ENCODE results near the gene CHD9.
"Not testable (repeated sequence)": the region's sequence is repeated elsewhere in the genome, so short reads cannot be mapped to it uniquely, and the experiment has no call there.

Gene CHD9

DNA sequence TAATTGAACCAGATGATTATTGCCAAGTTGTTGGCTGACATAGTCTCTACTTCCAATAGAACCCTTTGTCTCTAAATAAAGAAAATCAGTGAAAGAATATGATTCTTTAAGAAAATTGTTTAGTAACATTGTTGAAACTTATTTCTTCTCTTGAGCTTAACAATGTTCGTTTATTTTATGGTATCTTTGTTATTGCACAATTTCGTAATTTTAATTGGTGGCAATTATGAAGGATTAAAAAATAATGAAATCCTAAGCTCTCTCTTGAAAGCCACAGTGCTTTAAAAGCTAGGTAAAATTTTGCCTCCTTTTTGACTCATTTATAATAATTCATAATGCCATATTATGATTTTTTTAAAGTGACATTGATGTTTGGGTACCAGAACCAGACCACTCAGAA is 230.4 kb downstream of the CHD9 start:
- DNase-seq = no peak
- in situ Hi-C loops (cut with HindIII; ENCODE audit: low pct_ligation_motif_present, low pct_unique_long_range_greater_than_20kb, low sequenced_read_pairs) = no loop called here

DNA sequence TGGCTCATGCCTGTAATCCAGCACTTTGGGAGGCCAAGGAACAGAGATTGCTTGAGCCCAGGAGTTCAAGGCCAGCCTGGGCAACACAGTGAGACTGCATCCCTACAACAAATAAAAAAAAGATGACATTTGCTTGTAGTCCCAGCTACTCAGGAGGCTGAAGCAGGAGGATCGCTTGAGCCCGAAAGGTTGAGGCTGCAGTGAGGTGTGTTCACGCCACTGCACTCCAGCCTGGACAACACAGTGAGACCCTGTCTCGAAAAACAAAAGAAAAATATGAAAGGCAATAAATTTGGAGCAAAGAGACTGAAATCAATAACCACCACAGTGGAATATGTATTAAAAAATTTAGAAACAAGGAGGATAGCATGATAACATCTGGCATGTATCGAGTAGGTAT is 235.7 kb downstream of the CHD9 start:
- in situ Hi-C loops (cut with HindIII; ENCODE audit: low pct_ligation_motif_present, low pct_unique_long_range_greater_than_20kb, low sequenced_read_pairs) = no loop called here

DNA sequence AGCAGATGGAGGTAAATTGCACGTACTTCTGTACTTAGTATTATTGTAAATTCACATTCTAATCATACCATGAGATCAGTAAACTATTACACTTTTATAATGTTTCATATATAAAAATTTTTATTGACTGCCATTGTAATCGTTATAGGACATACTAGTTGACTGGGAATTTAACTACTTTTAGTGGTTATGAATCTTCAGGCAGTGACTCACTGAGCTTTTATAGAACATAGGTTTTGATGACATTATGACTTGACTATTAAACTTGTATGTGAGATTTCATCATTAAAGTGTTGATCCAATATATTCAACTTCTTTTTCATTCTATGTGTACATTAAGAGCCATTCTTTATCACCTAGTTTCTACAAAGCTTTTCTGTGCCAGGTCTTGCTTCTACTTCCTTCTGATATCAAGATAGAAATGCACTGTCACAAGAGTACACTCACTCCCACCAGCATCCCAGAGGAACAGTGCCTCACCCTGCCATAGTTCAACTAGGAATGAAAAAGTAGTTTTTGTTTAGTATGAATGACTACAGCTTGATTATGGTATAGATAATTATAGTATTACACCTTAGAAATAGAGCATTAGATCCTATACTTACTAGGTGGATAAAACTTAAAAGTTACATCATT is 237.1 kb downstream of the CHD9 start:
- DNase-seq = no peak
- in situ Hi-C loops (cut with HindIII; ENCODE audit: low pct_ligation_motif_present, low pct_unique_long_range_greater_than_20kb, low sequenced_read_pairs) = no loop called here

More for the DNA sequence above, 235.7 kb downstream of the CHD9 start:
- no peak for DNase-seq

DNA sequence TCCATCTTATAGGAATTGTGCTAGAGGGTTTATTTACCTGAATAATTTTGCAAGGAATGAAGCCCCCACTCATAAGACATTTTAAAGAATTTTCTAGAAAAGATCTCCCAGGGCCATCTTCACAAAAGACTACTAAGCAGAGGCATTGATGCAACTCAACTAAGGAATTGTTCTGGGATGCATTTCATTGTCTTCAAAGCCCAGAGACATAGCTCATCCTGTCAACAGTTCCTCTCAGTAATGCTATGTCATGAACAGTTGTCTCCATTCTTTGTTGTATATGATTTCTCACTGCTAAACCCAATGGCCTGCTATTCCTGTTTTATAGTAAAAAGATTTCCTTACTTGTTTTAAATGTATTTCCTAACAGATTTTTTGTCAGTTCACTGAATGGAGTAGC is 242.7 kb downstream of the CHD9 start:
- in situ Hi-C loops (cut with HindIII; ENCODE audit: low pct_ligation_motif_present, low pct_unique_long_range_greater_than_20kb, low sequenced_read_pairs) = no loop called here
- DNase-seq = no peak

DNA sequence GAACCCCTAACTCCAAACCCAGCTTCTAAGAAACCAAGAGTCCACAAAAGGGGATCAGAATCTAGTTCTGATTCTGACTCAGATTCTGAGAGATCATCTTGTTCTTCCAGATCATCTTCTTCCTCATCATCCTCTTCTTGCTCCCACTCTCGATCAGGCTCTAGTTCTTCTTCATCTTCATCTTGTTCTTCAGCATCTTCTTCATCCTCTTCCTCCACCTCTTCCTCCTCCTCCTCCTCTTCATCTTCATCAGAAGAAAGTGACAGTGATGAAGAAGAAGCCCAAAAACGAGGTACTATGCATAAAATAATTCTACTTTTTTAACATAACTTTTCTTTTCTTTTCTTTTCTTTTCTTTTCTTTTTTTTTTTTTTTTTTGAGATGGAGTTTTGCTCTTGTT is 249.5 kb downstream of the CHD9 start:
- in situ Hi-C loops (cut with HindIII; ENCODE audit: low pct_ligation_motif_present, low pct_unique_long_range_greater_than_20kb, low sequenced_read_pairs) = no loop called here
- DNase-seq = no peak

DNA sequence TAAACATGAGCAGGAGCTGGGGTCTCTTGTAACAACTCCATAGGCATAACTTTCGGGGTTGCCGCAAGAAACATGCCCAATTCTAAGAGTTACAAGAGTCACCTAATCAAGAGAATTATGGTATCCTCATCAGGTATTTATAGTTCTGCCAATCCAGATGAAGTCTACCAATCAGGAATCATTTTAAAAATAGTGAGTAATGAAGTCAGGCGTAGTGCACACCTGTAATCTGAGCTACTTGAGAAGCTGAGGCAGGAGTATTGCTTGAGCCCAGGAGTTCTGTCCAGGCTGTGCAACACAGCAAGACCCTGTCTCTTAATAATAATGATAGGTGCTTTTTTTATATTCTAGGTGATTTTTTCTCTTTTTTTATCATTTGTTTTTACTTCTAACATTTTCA is 251.0 kb downstream of the CHD9 start:
- DNase-seq = no peak
- in situ Hi-C loops (cut with HindIII; ENCODE audit: low pct_ligation_motif_present, low pct_unique_long_range_greater_than_20kb, low sequenced_read_pairs) = no loop called here

DNA sequence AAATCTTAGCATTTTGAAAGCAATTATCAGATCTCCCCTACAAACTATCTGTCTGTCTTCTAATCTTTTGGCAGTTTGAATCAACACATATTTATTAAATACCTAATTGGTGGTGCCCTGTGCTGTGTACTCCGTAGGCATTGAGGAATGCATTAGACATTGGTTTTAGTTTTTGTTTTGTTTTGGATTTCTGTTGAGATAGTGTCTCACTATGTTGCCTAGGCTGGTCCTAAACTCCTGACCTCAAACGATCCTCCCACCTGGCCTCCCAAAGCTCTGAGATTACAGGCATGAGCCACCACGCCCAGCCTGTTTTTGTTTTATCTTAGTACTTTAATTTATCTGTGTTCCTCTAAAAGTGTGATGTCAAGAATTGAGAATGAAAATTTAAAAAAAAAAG is 254.7 kb downstream of the CHD9 start:
- in situ Hi-C loops (cut with HindIII; ENCODE audit: low pct_ligation_motif_present, low pct_unique_long_range_greater_than_20kb, low sequenced_read_pairs) = no loop called here
- no peak for DNase-seq

DNA sequence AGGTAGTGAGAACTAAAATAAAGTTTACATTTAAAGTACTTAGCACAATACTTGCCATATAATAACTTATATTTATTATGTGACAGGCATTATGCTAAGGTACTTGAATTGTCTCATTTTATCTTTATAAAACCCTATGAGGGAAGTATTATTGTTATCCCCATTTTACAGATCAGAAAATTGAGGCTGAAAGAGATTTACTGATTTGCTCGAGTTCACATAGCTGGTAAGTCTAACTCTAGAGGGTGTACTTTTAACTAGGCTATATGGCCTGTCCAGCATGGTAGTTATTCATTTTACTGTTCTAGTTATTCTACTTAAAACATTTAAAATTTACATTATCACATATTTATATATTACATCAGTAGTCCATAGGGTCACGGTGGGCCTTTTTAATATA is 266.2 kb downstream of the CHD9 start:
- in situ Hi-C loops (cut with HindIII; ENCODE audit: low pct_ligation_motif_present, low pct_unique_long_range_greater_than_20kb, low sequenced_read_pairs) = no loop called here
- DNase-seq = no peak

DNA sequence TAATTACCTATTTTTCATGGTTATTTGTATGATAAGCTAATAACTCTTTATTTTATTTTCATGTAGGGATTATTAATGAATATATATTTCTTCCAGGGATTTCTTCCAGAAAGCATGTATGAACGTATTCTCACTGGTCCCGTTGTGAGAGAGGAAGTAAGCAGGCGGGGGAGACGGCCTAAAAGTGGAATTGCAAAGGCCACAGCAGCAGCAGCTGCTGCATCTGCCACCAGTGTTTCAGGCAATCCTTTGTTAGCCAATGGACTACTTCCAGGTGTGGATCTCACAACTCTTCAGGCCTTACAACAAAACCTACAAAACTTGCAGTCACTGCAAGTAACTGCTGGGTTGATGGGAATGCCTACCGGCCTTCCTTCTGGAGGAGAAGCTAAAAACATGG is 269.1 kb downstream of the CHD9 start:
- in situ Hi-C loops (cut with HindIII; ENCODE audit: low pct_ligation_motif_present, low pct_unique_long_range_greater_than_20kb, low sequenced_read_pairs) = no loop called here
- no peak for DNase-seq

DNA sequence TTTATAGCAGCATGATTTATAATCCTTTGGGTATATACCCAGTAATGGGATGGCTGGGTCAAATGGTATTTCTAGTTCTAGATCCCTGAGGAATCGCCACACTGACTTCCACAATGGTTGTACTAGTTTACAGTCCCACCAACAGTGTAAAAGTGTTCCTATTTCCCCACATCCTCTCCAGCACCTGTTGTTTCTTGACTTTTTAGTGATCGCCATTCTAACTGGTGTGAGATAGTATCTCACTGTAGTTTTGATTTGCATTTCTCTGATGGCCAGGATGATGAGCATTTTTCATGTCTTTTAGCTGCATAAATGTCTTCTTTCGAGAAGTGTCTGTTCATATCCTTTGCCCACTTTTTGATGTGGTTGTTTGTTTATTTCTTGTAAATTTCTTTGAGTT is 276.2 kb downstream of the CHD9 start:
- DNase-seq; in situ Hi-C loops (cut with HindIII; ENCODE audit: low pct_ligation_motif_present, low pct_unique_long_range_greater_than_20kb, low sequenced_read_pairs): not testable (repeated sequence)

DNA sequence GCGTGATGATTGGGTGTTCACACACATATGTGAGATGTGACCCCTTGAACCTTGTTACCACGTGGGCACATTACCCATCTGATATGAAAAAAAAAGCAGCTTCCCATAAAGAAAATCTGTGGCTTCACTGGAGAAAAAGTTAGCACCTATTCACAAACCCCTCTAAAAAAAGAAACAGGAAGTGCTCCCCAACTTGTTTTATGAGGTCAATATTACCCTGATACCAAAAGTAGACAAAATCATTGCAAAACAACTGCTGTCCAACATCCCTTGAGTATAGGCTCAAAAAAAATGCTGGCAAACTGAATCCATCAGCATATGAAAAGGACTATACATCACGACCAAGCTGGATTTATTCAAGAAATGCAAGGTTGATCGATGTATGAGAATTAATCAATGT is 279.8 kb downstream of the CHD9 start:
- DNase-seq = no peak
- in situ Hi-C loops (cut with HindIII; ENCODE audit: low pct_ligation_motif_present, low pct_unique_long_range_greater_than_20kb, low sequenced_read_pairs) = no loop called here

DNA sequence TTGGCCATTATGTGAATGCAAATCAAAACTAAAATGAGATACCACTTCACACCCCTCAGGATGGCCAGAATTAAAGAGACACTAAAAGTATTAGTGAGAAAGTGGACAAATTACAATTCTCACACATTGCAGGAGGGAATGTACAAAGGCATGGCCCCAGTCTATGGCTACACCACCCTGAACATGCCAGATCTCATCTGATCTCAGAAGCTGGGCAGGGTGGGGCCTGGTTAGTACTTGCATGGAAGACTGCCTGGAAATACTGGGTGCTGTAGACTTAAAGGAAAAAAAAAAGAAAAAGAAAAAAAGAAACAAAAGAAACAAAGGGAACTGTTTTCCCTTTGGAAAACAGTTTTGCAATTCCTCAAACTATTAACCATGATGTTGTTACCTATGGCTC is 282.5 kb downstream of the CHD9 start:
- in situ Hi-C loops (cut with HindIII; ENCODE audit: low pct_ligation_motif_present, low pct_unique_long_range_greater_than_20kb, low sequenced_read_pairs) = no loop called here
- no peak for DNase-seq

DNA sequence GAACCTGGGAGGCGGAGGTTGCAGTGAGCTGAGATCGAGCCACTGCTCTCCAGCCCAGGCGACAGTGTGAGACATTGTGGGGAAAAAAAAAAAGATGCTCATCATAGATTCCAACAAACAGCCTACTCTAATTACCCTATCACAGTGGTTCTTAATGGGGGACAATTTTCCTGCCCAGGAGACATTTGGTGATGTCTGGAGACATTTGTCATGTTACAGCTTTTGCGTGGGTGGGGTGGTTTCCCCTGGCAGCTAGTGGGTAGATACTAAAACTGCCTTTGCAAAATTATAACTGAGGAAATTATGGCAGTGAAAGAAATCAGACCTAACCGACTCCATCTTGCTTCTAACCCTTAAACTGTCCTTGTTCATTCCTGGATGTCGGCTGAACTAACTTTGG is 287.0 kb downstream of the CHD9 start:
- DNase-seq = no peak
- in situ Hi-C loops (cut with HindIII; ENCODE audit: low pct_ligation_motif_present, low pct_unique_long_range_greater_than_20kb, low sequenced_read_pairs) = no loop called here

DNA sequence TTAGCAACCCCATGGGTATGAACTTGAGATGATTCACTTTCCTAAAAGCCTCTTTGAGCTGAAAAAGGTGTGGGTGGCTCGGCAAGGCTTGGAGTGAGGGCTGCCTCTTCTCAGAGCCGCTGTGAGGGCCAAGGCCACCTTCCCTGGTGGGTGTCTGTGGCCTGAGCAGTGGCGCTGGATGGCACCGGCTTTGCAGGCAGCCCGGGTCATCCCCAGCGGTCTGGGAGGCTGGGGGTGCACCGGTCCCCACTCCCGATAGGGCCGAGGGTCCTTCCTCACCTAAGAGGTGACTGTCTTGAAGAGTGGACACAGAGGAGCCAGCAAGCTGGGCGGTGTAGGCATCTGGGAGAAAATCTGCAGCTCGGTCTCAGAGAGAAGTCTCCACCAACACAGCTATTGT is 300.3 kb downstream of the CHD9 start:
- in situ Hi-C loops (cut with HindIII; ENCODE audit: low pct_ligation_motif_present, low pct_unique_long_range_greater_than_20kb, low sequenced_read_pairs) = no loop called here
- no peak for DNase-seq

DNA sequence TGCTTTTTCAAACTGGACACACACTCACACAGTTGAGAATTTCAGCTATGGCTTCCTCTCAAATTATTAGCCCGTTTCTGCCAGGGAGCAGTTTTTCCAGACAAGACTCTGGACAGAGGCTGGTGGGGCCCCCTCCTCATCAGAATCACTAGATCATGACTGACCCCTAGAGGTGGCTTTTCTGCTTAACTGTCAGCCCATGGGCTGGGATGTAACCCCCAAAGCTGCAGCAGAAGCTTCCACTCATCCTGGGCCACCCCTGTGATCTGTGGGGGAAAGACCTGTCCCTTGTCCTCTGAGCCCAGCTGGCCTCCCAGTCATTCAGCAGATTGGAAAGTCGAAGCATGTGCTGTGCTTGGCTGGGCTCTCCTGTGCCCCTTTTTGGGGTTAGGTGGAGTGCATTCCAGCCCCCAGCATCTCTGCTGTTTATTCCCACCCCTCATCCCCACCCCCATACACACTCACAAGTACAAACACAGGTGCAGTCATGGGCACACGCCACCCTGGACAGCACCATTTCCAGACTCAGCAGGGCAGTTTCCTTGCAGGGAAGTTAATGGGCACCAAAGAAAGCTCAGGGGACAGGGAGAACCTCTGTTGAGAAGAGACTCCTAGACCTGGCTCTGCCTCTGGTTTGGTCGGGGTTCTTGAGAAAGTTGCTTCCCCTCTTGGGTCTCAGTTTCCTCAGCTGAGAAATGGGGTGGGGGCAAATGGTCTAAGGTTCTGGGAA is 301.9 kb downstream of the CHD9 start:
- no peak for DNase-seq
- in situ Hi-C loops (cut with HindIII; ENCODE audit: low pct_ligation_motif_present, low pct_unique_long_range_greater_than_20kb, low sequenced_read_pairs) = no loop called here

DNA sequence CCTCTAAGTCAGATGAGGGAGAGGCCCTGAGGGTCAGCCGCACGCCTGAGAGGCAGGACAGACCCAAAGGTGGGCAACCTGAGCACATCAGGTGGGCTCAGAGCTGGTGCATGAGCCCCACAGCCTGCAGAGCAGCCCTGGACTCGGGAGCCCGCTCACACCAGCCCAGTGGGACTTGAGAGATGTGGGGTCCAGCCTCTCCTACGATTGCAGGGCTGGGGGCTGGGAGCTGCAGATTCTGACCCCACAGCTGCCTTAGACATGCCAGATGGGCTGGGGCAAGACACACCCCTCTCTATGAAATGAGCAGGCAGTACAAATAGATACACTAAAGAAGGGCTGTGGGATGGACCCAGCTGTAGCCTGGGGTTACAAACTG is 302.4 kb downstream of the CHD9 start:
- in situ Hi-C loops (cut with HindIII; ENCODE audit: low pct_ligation_motif_present, low pct_unique_long_range_greater_than_20kb, low sequenced_read_pairs) = no loop called here
- DNase-seq = no peak

DNA sequence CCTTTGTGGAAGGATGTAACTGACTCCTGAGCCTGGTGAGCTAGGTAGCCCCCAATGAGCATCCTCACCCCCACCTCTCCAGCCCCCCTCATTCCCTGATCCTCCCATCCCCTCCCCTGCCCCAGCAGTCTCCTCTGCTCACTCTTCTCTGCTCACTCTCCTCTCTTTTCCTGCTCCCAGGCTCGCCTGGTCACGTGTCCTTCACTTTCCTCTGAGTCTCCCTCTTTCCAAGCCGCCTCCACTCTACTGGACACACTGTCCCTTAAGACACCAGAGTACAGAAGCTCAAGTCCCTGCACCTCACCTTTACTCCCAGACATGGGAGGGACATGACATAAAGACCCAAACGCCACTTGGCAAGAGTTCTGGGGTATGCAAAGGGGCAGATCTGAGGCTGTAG is 303.2 kb downstream of the CHD9 start:
- no peak for DNase-seq
- in situ Hi-C loops (cut with HindIII; ENCODE audit: low pct_ligation_motif_present, low pct_unique_long_range_greater_than_20kb, low sequenced_read_pairs) = no loop called here

DNA sequence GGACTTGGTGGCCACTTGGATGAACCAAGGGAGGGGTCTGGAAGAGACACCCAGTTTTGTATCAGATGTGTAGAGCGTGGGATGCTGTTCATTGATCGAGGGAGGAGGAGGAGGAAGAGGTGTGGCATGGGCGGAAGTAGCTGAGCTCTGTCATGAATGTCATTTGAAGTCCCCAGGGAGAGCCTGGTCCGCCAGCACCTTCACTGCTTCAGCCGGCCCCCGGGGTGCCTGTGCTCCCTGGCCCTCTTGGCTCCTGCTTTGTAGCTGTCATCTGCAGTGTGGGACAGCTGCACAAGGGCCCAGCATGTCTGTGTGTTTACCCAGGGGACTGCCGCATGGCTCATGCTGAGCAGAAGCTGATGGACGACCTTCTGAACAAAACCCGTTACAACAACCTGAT is 304.1 kb downstream of the CHD9 start:
- in situ Hi-C loops (cut with HindIII; ENCODE audit: low pct_ligation_motif_present, low pct_unique_long_range_greater_than_20kb, low sequenced_read_pairs) = no loop called here
- DNase-seq = no peak

DNA sequence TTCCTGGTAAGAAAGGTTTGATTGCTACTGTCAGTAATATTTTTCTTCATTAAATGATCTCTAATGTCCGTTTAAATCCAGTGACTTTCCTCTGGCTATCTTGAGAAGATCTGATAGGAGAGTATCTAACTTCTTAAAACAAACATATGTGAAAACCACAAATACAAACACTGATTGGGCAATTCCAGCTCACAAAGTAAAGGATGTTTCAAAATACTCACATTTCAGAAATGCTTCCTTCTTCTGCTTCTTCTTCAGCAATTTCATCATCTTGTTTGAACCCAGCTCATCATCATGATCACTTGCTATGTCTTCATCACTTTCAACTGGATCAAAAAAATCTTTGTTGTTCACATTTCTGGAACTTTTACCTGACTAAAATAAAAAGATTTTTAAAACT is 315.1 kb downstream of the CHD9 start:
- no peak for DNase-seq
- in situ Hi-C loops (cut with HindIII; ENCODE audit: low pct_ligation_motif_present, low pct_unique_long_range_greater_than_20kb, low sequenced_read_pairs) = no loop called here

DNA sequence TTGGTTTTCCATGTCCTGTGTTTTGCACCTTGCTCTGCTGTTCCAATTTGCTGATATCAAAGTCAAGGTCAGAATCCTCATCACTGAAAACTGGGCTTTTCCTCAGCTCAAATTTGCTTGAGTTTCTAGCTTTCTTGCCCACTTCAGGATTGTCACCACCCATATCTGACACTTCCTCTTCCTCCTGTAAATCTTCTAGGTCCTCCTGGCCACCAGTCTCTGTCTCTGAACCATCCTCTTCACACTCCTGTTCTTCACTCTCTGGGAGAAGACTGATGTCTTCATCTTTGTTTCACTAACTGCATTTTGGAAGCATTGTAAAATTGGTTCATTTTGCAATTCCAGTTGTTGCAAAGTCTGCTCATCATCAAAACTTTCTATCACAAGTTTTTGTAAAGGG is 316.0 kb downstream of the CHD9 start:
- in situ Hi-C loops (cut with HindIII; ENCODE audit: low pct_ligation_motif_present, low pct_unique_long_range_greater_than_20kb, low sequenced_read_pairs) = no loop called here
- no peak for DNase-seq

Data from ACHN (cell line).